CD14-positive monocyte (primary cell): Measurements from ENCODE around the gene SRP14. TPM values are rescaled to one million over a fixed set of nuclear protein-coding genes. Genes with fewer than 3 reads are reported as not detected.
A peak's percentile ranks its signal among the peaks of the same experiment; 100 is the strongest.

Experiments used
- DNase-seq, 3 donors: peaks; one replicate each; pipeline ENCODE4 v3.0.0-alpha.2; 2011 to 2022
- H2AFZ ChIP-seq: 2 replicates; pipeline ENCODE4 v1.6.0; 2012; ENCODE audit warnings: mild to moderate bottlenecking, low read depth, low read length, inconsistent platforms; ENCODE audit not compliant: insufficient read depth, poor library complexity, severe bottlenecking
- H3K27ac ChIP-seq, 2 donors: 1 replicate in 1 of 2; 2 replicates in 1 of 2; pipeline ENCODE4 v1.5.1; 2012 to 2013; ENCODE audit warnings: low read length in 2 of 2, control low read depth in 1 of 2, inconsistent platforms in 1 of 2, low read depth in 1 of 2, mild to moderate bottlenecking in 1 of 2
- H3K27me3 ChIP-seq, 2 donors: one replicate each; pipeline versions ENCODE4 v1.6.0 to v1.6.1; 2011 to 2013; ENCODE audit warnings: low read length in 2 of 2; ENCODE audit not compliant: control insufficient read depth in 2 of 2, insufficient read depth in 2 of 2
- H3K36me3 ChIP-seq, 2 donors: replicated peaks in 1 of 2; 1 replicate in 1 of 2; 2 replicates in 1 of 2; pipeline versions ENCODE4 v1.5.1 to v1.6.1; 2012 to 2013; ENCODE audit warnings: low read length in 2 of 2, control low read depth in 1 of 2, inconsistent platforms in 1 of 2, mild to moderate bottlenecking in 1 of 2; ENCODE audit not compliant: insufficient read depth in 2 of 2, control insufficient read depth in 1 of 2
- H3K4me1 ChIP-seq, 2 donors: 1 replicate in 1 of 2; 2 replicates in 1 of 2; pipeline versions ENCODE4 v1.5.1 to v1.6.1; 2012 to 2013; ENCODE audit warnings: low read length in 2 of 2, control low read depth in 1 of 2, inconsistent platforms in 1 of 2, mild to moderate bottlenecking in 1 of 2, moderate library complexity in 1 of 2; ENCODE audit not compliant: insufficient read depth in 2 of 2, control insufficient read depth in 1 of 2
- H3K4me2 ChIP-seq: replicated peaks from 2 replicates; pipeline ENCODE3; 2012; ENCODE audit warnings: low read length, moderate library complexity, mild to moderate bottlenecking; ENCODE audit not compliant: poor library complexity, severe bottlenecking; ENCODE audit errors: extremely low read depth
- H3K4me3 ChIP-seq, 3 experiments: fragments of 200-600 bp in 1 of 3; sonication (generic) in 1 of 3; replicated peaks in 1 of 3; 1 replicate in 2 of 3; 2 replicates in 1 of 3; pipeline ENCODE4 v1.5.1; 2011 to 2013; ENCODE audit warnings: low read length in 3 of 3, mild to moderate bottlenecking in 3 of 3, control low read depth in 2 of 3, low read depth in 2 of 3, inconsistent platforms in 1 of 3, moderate library complexity in 1 of 3
- H3K79me2 ChIP-seq: 2 replicates; pipeline ENCODE4 v1.6.0; 2012; ENCODE audit warnings: mild to moderate bottlenecking, control low read depth, inconsistent platforms, low read length, moderate library complexity; ENCODE audit not compliant: insufficient read depth
- H3K9ac ChIP-seq: 2 replicates; pipeline ENCODE4 v1.6.0; 2017; ENCODE audit warnings: low read length, mild to moderate bottlenecking; ENCODE audit not compliant: insufficient read depth, poor library complexity, severe bottlenecking
- H3K9me3 ChIP-seq, 2 donors: replicated peaks in 1 of 2; 1 replicate in 1 of 2; 2 replicates in 1 of 2; pipeline versions ENCODE4 v1.5.1 to v1.6.1; 2012 to 2013; ENCODE audit warnings: low read length in 2 of 2, control low read depth in 1 of 2; ENCODE audit not compliant: control insufficient read depth in 1 of 2, insufficient read depth in 1 of 2
- H4K20me1 ChIP-seq: 2 replicates; pipeline ENCODE4 v1.6.0; 2012; ENCODE audit warnings: mild to moderate bottlenecking, low read length, control low read depth, moderate library complexity; ENCODE audit not compliant: insufficient read depth
- H3K27ac Mint-ChIP-seq, 7 donors: one replicate each; pipeline ENCODE4 v1.8.0; 2020; ENCODE audit warnings: mild to moderate bottlenecking in 7 of 7, mixed read lengths in 7 of 7, moderate library complexity in 6 of 7, inconsistent platforms in 2 of 7
- H3K27me3 Mint-ChIP-seq, 3 donors: one replicate each; pipeline ENCODE4 v1.8.0; 2021 to 2022; ENCODE audit warnings: low read depth in 3 of 3, mild to moderate bottlenecking in 3 of 3, mixed read lengths in 3 of 3, moderate library complexity in 3 of 3, inconsistent platforms in 1 of 3
- H3K36me3 Mint-ChIP-seq, 2 donors: one replicate each; pipeline ENCODE4 v1.8.0; 2020; ENCODE audit warnings: mixed read lengths in 2 of 2, inconsistent platforms in 1 of 2, mild to moderate bottlenecking in 1 of 2
- H3K4me1 Mint-ChIP-seq: one replicate; pipeline ENCODE4 v1.8.0; 2020; ENCODE audit warnings: mild to moderate bottlenecking, mixed read lengths
- H3K4me3 Mint-ChIP-seq, 2 donors: one replicate each; pipeline ENCODE4 v1.8.0; 2020; ENCODE audit warnings: mild to moderate bottlenecking in 2 of 2, mixed read lengths in 2 of 2, moderate library complexity in 1 of 2
- H3K9me3 Mint-ChIP-seq, 7 donors: one replicate each; pipeline ENCODE4 v1.8.0; 2020 to 2022; ENCODE audit warnings: mixed read lengths in 7 of 7, mild to moderate bottlenecking in 6 of 7, moderate library complexity in 6 of 7, inconsistent platforms in 2 of 7
- WGBS: methylation state at CpG from one replicate; pipeline ENCODE4 v1.1.5; 2013; ENCODE audit warnings: missing lambda C conversion rate; ENCODE audit not compliant: insufficient coverage; 5-methylcytosine and 5-hydroxymethylcytosine counted together
- intact Hi-C, 2 donors: fragments of 100-400 bp; cut with micrococcal nuclease; formaldehyde crosslinking; loops; one replicate each; pipeline versions ENCODE4 v1.15.0 to v1.15.1; 2023
- polyA plus RNA-seq, 3 donors: library from polyadenylated mRNA; depleted of rRNA in 1 of 3; unstranded in 2 of 3; stranded (reverse) in 1 of 3; fragments of 300-500 nt in 2 of 3; fragments of >200 nt in 1 of 3; fragmentation: Illumina TruSeq in 2 of 3; gene quantifications; 1 replicate in 2 of 3; 2 replicates in 1 of 3; pipeline ENCODE4 v1.2.3, GENCODE V29; 2012 to 2021
- TF ChIP-seq, protein P1 (sequence below): fragments of 200-600 bp; IDR thresholded peaks from one replicate; pipeline ENCODE4 v1.8.0; 2022; ENCODE audit warnings: antibody characterized with exemption, mild to moderate bottlenecking

SRP14 gene
- polyA plus RNA-seq, 3 donors = 181 to 548 (median 525) TPM

DNA sequence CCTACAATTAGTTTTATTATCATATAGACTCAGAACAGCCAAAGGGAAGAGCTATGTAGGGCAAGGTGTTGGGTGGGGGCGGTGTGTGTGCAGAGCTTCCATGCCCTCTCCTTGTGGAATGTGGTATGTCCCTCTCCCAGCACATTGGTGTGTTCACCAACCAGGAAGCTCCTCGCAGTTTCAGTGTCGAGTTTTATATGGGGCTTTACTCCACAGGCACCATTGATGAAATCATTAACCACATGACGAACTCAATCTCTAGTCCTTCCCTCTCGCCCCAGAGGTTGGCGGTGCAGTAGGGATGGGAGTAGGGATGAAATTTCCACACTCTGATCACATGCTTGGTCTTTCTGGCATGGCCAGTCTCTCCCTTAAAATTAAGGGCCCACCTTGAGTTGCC, 13.6 kb upstream of the SRP14 start:
- no peaks in the 10 kb centered on the region for H3K9me3 ChIP-seq
- no peak overlapping the region for H2AFZ ChIP-seq
- Mint-ChIP-seq H3K27ac (peak overlapping the region in 2 of 7 donors; percentile 1 to 78), H3K36me3 (peaks cover 2 to 5% of the 10 kb centered on the region in 2 donors), H3K4me3 (no peak overlapping the region), H3K9me3 (peaks cover 0 to 4% (median 0%) of the 10 kb centered on the region in 7 donors), H3K4me1 (peaks cover 66% of the 10 kb centered on the region), H3K27me3 (no peaks in the 10 kb centered on the region)
- no peak overlapping the region for H3K4me2 ChIP-seq
- peak in 1 of 3 donors; percentile 45 for DNase-seq
- WGBS = no CpG with 5 or more reads among the region's 6 CpGs
- no peaks in the 10 kb centered on the region for H3K27me3 ChIP-seq
- H3K79me2 ChIP-seq = no peaks in the 10 kb centered on the region
- H3K4me3 ChIP-seq = peak overlapping the region in 1 of 3 experiments; percentile 24
- peaks cover 54 to 68% of the 10 kb centered on the region in 2 donors for H3K4me1 ChIP-seq
- no peaks in the 10 kb centered on the region for H4K20me1 ChIP-seq
- no peak overlapping the region for H3K9ac ChIP-seq
- intact Hi-C loops = no loop called here
- TF ChIP-seq, protein P1, sequence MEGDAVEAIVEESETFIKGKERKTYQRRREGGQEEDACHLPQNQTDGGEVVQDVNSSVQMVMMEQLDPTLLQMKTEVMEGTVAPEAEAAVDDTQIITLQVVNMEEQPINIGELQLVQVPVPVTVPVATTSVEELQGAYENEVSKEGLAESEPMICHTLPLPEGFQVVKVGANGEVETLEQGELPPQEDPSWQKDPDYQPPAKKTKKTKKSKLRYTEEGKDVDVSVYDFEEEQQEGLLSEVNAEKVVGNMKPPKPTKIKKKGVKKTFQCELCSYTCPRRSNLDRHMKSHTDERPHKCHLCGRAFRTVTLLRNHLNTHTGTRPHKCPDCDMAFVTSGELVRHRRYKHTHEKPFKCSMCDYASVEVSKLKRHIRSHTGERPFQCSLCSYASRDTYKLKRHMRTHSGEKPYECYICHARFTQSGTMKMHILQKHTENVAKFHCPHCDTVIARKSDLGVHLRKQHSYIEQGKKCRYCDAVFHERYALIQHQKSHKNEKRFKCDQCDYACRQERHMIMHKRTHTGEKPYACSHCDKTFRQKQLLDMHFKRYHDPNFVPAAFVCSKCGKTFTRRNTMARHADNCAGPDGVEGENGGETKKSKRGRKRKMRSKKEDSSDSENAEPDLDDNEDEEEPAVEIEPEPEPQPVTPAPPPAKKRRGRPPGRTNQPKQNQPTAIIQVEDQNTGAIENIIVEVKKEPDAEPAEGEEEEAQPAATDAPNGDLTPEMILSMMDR = no peak
- H3K27ac ChIP-seq = peak overlapping the region in 1 of 2 donors; percentile 28
- H3K36me3 ChIP-seq = no peaks in the 10 kb centered on the region

DNA sequence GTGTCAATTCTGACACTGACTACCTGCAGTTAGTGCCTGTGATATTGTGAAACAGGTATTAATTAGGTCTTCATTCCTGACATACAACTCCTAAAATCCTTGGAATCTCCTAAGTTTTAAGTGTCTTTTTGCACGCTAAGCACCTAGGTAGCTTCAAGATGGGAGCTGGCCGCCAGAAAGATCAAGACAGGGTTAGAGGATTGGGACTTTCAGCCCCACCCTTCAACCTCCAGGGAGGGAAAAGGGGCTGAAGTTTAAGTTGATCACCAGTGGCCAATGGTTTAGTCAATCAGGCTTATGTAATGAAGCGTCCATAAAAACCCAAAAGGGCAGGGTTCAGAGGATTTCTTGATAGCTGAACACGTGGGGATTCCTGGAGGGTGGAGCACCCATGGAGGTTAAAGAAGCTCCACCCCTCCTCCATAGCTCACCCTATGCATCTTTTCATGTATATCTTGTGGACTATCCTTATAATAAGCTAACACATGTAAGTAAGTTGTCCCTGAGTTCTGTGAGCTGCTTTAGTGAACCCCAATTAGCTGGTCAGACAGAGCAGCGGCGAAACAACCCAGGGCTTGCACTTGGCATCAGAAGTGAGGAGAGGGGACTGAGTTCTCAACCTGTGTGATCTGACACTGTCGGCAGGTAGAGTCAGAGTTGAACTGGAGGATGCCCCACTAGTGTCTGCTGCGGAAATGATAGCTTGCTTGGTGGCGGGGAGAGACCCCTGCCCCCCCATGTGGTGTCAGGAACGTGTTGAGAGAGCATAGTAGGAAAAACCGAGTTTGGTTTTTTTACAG, 12.8 kb upstream of the SRP14 start:
- TF ChIP-seq, protein P1 = no peak
- no peak overlapping the region for H2AFZ ChIP-seq
- Mint-ChIP-seq H3K4me3 (no peak overlapping the region), H3K36me3 (peaks cover 2 to 5% of the 10 kb centered on the region in 2 donors), H3K27ac (peak overlapping the region in 2 of 7 donors; percentile 1 to 78), H3K27me3 (no peaks in the 10 kb centered on the region), H3K4me1 (peaks cover 69% of the 10 kb centered on the region), H3K9me3 (peaks cover 0 to 4% (median 0%) of the 10 kb centered on the region in 7 donors)
- no peaks in the 10 kb centered on the region for H4K20me1 ChIP-seq
- H3K9ac ChIP-seq = no peak overlapping the region
- no peaks in the 10 kb centered on the region for H3K27me3 ChIP-seq
- no peak for DNase-seq
- H3K79me2 ChIP-seq = no peaks in the 10 kb centered on the region
- intact Hi-C loops = no loop called here
- no peak overlapping the region for H3K4me2 ChIP-seq
- H3K27ac ChIP-seq = no peak overlapping the region
- no peaks in the 10 kb centered on the region for H3K36me3 ChIP-seq
- no peaks in the 10 kb centered on the region for H3K9me3 ChIP-seq
- WGBS = 98% methylated on average over 5 of the region's 11 CpGs
- H3K4me1 ChIP-seq = peaks cover 62 to 74% of the 10 kb centered on the region in 2 donors
- H3K4me3 ChIP-seq = no peak overlapping the region
